Activated T-cell treated with anti-CD3 and anti-CD28 coated beads, Interleukin-2, amount 50 U/mL, for 4 hours (primary cell): ENCODE results near the gene NSMF. TPM values are rescaled to one million over a fixed set of nuclear protein-coding genes. Genes with fewer than 3 reads are reported as not detected.
A peak's percentile ranks its signal among the peaks of the same experiment; 100 is the strongest.

Experiments
- ATAC-seq, 2 donors: fragments of 200-7000 bp; cut with Tn5 transposase; one replicate each; pipeline ENCODE4 v1.10.0; 2021
- DNase-seq: peaks from one replicate; pipeline ENCODE4 v3.0.0-alpha.2; 2020
- H3K27me3 Mint-ChIP-seq: one replicate; pipeline ENCODE4 v1.8.0; 2021; ENCODE audit warnings: low read depth, mixed read lengths
- H3K36me3 Mint-ChIP-seq: one replicate; pipeline ENCODE4 v1.8.0; 2022; ENCODE audit warnings: mixed read lengths; ENCODE audit not compliant: insufficient read depth
- H3K4me1 Mint-ChIP-seq: one replicate; pipeline ENCODE4 v1.8.0; 2021; ENCODE audit warnings: low read depth, mixed read lengths
- H3K4me3 Mint-ChIP-seq: one replicate; pipeline ENCODE4 v1.8.0; 2021; ENCODE audit warnings: mild to moderate bottlenecking, moderate library complexity, mixed read lengths
- H3K9me3 Mint-ChIP-seq: one replicate; pipeline ENCODE4 v1.8.0; 2021; ENCODE audit warnings: mixed read lengths
- total RNA-seq, 3 donors: library from RNA; stranded (reverse); gene quantifications; one replicate each; pipeline ENCODE4 v1.2.1, GENCODE V29; 2021

The NSMF gene, protein sequence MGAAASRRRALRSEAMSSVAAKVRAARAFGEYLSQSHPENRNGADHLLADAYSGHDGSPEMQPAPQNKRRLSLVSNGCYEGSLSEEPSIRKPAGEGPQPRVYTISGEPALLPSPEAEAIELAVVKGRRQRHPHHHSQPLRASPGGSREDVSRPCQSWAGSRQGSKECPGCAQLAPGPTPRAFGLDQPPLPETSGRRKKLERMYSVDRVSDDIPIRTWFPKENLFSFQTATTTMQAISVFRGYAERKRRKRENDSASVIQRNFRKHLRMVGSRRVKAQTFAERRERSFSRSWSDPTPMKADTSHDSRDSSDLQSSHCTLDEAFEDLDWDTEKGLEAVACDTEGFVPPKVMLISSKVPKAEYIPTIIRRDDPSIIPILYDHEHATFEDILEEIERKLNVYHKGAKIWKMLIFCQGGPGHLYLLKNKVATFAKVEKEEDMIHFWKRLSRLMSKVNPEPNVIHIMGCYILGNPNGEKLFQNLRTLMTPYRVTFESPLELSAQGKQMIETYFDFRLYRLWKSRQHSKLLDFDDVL
- 10 to 100 TPM; 69.5 to 89.1 (median 87.7) TPM for total RNA-seq

DNA sequence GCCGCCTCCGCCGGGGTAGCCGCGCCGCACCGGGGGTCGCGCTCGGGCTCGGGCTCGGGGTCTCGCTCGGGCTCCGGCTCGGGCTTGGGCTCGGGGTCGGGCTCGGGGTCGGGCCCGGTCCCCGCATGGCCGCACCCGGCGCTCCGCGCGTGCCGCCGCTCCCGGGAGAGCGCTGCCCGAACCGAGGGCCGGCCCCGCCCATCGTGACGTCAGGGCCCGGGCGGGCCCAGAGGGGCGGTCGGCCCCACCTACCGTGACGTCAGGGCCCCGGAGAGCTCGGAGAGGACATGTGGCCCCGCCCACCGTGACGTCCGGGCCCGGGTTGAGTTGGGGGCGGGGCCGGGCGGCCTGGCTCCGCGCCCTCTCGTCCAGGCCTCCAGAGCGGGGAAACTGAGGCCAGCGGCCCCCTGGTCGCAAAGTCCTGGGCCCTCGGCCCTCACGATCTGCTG lies at the start of gene NSMF:
Gene NSMF, minus strand, starts transcription at position 183 of the 449 bp plus-strand sequence. CDS start 232 bp downstream, outside the sequence.
- no peaks in the 10 kb centered on the region for H3K9me3 Mint-ChIP-seq
- DNase-seq (peak; percentile 96), ATAC-seq (peak; percentile 82 to 85)

DNA sequence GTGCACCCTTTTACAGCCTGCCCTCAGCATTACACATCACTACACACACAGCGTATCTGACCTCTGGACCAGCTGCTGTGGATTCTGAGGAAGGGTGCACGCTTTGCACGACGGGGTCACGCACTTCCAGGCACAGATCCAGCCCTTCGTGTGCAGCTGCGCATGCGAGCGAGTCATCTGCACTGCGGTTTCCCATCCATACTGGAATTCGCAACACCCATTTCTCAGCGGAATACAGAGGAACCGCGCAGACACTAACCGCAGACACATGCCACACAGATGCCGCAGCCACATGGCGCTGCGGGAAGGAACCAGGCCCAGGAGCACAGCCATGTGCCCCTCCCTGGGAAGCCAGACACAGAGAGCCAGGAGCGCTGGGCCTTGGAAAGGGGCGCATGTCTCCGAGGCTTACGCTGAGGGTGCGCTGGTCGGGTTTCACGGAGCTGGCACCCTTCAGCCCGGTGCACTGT lies 47.6 kb upstream of the NSMF start:
- Mint-ChIP-seq H3K4me3 (no peak overlapping the region), H3K27me3 (no peaks in the 10 kb centered on the region), H3K9me3 (no peaks in the 10 kb centered on the region), H3K36me3 (no peaks in the 10 kb centered on the region), H3K4me1 (no peaks in the 10 kb centered on the region)
- DNase-seq: no peak
- ATAC-seq: no peak

More for the DNA sequence above, at the start of gene NSMF:
- peaks cover 3% of the 10 kb centered on the region for H3K36me3 Mint-ChIP-seq
- H3K4me1 Mint-ChIP-seq: peaks cover 50% of the 10 kb centered on the region
- H3K4me3 Mint-ChIP-seq: peak within 1 kb of the TSS; percentile 59
- H3K27me3 Mint-ChIP-seq: no peaks in the 10 kb centered on the region

DNA sequence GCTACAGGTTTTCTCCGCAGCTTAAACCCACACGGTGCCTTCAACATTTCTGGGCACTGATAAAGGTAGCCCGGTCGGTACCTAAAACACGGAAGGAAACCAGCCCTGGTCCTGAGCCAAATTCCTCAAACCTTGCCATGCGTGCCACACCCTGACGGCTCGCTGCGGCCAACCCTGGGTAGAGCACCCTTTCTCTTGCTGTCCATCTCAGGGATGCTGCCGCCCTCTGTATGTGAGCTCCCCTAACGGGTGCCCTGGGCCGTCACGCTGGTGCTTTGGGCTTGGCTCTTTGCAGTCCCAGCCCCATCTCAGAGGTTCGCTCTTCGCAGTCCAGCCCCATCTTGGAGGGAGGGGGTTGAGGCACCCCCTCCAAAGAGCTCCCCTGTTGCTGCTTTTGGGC lies 47.1 kb upstream of the NSMF start:
- no peak for DNase-seq
- ATAC-seq: no peak
- Mint-ChIP-seq H3K36me3 (no peaks in the 10 kb centered on the region), H3K27me3 (no peaks in the 10 kb centered on the region), H3K4me1 (no peaks in the 10 kb centered on the region), H3K9me3 (no peaks in the 10 kb centered on the region), H3K4me3 (no peak overlapping the region)

DNA sequence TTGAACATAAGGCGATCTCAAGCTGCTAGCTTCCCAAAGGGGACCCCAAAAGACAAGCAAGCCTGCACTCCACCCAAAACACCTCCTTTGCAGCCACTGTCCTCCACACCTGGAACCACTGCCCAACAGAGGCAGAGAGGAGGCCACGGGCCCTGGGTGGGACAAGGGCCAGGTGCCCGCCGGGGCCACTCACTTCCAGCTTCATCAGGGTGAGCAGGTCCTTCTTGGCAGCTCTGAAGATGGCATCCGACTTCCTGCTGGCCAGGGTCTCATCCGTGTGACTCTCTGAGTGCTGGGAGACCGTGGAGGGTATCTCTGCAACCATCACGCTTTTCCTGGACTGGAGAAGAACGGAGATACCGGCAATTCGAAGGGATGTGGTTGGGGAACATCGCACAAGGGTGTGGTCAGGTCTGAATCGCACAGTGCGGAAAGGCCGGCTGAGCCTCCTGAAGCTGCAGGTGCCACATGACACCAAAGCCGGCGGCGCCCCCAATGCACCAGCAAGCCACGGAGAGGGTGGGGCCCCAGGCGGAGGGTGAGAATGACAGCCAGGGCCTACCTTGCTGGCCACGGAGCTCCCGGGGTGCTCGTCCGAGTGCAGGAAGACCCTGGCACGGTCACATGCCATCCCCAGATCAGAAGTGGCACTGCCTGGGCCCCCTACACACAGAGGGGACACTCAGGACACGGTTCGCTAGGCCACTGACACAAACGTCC lies 46.4 kb upstream of the NSMF start:
- Mint-ChIP-seq H3K4me3 (no peak overlapping the region), H3K27me3 (no peaks in the 10 kb centered on the region), H3K4me1 (no peaks in the 10 kb centered on the region), H3K9me3 (no peaks in the 10 kb centered on the region), H3K36me3 (no peaks in the 10 kb centered on the region)
- no peak for ATAC-seq
- no peak for DNase-seq

DNA sequence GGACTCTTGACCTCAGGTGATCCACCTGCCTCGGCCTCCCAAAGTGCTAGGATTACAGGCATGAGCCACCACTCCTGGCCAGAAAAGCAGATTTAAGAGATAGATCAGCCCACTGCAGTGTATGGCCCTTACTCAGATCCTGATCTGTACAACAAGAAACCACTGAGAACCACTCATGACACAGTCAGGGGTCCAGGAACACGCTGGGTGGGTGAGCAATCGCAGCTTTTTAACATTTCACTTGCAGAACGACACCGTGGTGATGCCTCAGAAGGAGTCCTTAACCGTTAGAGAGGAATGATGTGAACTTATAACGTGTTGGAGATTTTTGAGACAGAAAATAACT lies 45.3 kb upstream of the NSMF start:
- Mint-ChIP-seq H3K36me3 (no peaks in the 10 kb centered on the region), H3K4me3 (no peak overlapping the region), H3K4me1 (no peaks in the 10 kb centered on the region), H3K27me3 (no peaks in the 10 kb centered on the region), H3K9me3 (no peaks in the 10 kb centered on the region)
- ATAC-seq: no peak
- DNase-seq: no peak

DNA sequence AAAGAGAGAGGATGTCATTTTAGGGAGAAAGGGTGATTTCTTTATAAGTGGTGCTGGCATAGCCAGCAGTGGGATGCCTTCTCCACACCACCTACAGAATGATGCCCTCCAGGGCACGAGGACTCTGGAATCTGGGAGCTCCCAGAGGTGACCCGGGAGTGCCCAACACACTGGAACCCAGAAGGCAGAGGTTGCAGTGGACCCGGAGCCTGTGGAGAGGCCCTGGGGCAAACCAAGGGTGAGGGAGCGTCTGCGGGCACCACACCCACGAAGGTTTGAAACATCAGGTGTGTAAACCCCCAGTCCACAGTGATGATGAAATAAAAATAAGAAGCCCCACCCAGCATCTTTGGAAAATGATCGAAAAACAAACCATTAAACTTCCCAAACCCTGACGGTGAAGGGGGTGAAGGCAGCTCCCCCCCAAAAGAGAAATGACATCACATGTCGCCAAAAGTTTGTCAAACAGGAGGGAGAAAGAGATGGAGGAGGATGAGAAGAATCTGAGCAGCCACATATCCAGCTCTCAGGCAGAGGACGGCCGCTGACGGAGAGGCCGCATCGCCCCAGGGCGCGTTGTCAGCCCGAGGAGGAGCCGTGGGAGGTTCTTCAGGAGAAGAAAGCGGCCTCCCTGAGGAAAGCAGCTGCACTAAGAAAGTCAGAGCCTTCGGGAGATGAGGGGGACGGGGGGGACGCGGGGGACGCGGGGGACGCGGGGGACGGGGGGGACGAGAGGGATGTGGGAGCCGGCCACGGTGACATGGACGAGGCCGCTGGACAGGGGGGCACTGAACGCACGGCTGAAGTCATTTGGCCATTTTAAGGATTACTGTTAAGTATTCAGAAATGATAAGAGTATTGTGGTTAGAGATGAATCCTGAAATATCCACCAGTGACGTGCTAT lies 43.1 kb upstream of the NSMF start:
- no peaks in the 10 kb centered on the region for H3K36me3 Mint-ChIP-seq
- no peaks in the 10 kb centered on the region for H3K4me1 Mint-ChIP-seq
- DNase-seq: no peak
- no peaks in the 10 kb centered on the region for H3K9me3 Mint-ChIP-seq
- H3K27me3 Mint-ChIP-seq: no peaks in the 10 kb centered on the region
- no peak overlapping the region for H3K4me3 Mint-ChIP-seq
- no peak for ATAC-seq

DNA sequence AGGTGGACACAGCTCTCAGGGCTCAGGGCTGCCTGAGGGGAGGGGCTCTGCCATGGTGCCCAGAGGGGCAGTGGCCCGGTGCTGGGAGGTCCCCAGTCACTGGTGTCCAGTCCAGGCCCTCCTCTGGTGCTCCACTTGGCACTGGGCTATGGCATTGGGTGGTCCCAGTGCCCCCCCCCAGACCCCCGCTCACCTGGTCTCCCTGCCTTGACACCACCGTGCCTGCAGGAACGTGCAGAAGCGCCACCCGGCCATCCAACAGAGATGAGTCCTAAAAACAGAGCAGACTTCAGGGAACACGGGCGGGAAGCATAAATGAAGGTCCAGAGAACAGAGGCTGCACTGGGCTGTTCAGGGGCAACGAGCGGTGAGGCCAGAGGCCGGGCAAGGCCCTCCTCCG lies 42.3 kb upstream of the NSMF start:
- Mint-ChIP-seq H3K9me3 (no peaks in the 10 kb centered on the region), H3K4me3 (no peak overlapping the region), H3K27me3 (no peaks in the 10 kb centered on the region), H3K36me3 (no peaks in the 10 kb centered on the region), H3K4me1 (no peaks in the 10 kb centered on the region)
- no peak for DNase-seq
- no peak for ATAC-seq

DNA sequence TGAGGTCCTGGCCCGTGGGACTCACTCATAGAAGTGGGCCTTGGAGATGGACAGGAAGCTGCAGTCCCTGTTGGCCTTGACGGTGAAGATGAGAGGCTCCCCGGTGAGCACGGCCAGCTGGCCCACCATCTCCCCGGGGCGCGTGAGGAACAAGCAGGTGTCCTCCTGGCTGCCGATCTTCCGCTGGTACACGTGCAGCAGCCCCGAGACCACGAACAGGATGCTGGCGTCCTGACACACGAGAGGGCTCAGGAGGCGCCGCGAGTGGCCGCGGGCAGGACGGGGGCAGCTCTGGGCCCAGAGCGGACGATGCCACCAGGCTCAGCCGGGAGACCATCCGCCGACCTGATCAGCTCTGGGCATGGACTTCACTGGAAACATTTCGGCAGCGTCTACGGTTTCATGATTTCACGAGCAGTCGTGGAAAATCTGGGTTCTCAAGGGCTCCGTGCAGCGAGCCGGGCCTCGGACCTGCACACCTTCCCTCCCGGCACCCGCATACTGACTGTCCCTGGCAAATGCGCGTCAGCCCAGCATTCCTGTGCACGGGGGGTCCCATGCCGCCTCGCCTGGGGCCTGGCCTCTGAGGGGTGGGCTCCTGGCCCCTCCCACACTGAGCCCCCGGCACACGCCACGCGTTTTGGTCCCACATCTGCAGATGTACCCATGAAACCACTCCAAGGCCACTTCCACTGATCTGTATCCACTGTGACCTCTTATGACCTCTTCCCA lies 41.7 kb upstream of the NSMF start:
- H3K27me3 Mint-ChIP-seq: no peaks in the 10 kb centered on the region
- no peaks in the 10 kb centered on the region for H3K36me3 Mint-ChIP-seq
- no peaks in the 10 kb centered on the region for H3K4me1 Mint-ChIP-seq
- ATAC-seq: no peak
- DNase-seq: no peak
- no peaks in the 10 kb centered on the region for H3K9me3 Mint-ChIP-seq
- H3K4me3 Mint-ChIP-seq: no peak overlapping the region

DNA sequence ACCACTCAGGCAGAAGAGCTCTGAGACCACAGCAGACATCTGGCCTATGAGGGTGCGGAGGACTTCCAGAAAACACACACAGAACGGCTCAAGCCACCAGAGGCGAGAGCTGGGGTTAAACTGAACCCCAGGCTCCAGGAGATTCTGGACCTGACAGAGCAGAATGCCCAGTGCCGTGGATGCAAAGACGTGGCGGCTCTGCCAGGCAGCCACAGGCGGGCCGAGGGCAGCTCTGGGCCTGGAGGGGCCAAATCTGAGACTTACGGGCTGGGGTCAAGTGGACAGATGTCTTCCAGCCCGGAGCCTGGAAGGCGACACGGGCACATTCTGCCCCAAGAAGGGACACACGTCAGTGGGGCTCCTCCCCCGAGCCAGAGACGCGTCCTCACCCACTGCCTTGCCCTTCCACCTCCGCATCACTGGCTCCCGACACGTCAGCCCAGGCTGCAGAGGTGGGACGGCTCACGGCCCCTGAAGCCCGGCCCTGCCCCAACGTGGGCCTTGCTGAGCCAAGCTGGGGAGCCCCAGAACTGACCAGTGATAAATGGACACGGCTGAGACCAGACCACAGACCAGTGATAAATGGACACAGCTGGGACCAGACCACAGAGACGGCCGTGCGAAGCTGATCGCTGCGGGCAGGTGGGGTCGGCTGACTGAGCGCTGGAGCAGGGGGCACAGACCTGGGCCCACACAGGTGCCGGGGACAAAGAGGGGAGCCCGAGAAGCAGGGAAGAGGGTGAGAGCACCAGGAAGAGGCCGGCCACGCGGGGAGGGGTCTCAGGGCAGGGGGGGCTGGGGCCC lies 40.9 kb upstream of the NSMF start:
- H3K9me3 Mint-ChIP-seq: no peaks in the 10 kb centered on the region
- no peaks in the 10 kb centered on the region for H3K27me3 Mint-ChIP-seq
- no peak overlapping the region for H3K4me3 Mint-ChIP-seq
- no peaks in the 10 kb centered on the region for H3K4me1 Mint-ChIP-seq
- DNase-seq: no peak
- ATAC-seq: no peak
- no peaks in the 10 kb centered on the region for H3K36me3 Mint-ChIP-seq

DNA sequence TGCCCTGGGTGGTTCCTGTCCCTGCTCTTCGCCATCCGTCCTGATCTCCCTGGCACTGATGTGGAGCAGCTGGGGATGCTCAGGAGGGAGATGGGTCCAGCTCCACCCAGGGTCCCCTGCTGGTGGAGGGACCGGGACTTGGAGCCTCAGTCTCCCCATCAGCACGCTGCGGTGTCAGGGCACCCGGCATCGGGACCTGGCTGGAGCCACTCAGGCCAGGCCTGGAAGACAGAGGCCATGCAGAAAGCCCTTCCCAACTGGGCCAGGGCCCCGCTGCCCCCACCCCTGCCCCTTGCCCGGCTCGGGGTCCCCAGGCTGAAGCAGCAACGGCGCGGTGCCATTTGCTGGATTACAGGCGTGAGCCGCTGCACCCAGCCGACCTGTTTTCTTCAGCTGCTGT lies 40.3 kb upstream of the NSMF start:
- DNase-seq (no peak), ATAC-seq (no peak)
- Mint-ChIP-seq H3K27me3 (no peaks in the 10 kb centered on the region), H3K4me3 (no peak overlapping the region), H3K4me1 (peaks cover under 1% of the 10 kb centered on the region), H3K36me3 (no peaks in the 10 kb centered on the region), H3K9me3 (no peaks in the 10 kb centered on the region)

DNA sequence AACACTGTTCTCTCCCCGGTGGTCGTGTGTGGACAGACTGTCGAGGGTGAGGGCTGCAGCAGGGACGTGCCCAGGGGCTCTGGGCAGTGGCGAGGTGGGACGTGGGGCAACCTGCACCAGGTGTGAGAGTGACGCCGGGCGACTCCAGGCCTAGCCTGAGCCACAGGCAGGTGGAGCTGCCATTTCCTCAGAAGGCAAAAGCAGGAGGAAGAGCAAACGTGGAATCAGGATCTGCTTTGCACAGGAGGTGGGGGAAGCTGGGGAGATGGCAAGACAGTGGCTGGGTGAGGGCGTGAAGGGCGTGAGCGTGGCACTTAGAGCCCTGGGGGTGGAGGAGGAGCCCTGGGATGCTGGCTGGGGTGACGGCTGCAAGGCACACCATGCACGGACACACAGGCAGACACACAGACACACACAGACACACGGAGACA lies 39.6 kb upstream of the NSMF start:
- Mint-ChIP-seq H3K36me3 (no peaks in the 10 kb centered on the region), H3K27me3 (no peaks in the 10 kb centered on the region), H3K9me3 (no peaks in the 10 kb centered on the region), H3K4me3 (no peak overlapping the region), H3K4me1 (peaks cover 5% of the 10 kb centered on the region)
- ATAC-seq (no peak), DNase-seq (no peak)

DNA sequence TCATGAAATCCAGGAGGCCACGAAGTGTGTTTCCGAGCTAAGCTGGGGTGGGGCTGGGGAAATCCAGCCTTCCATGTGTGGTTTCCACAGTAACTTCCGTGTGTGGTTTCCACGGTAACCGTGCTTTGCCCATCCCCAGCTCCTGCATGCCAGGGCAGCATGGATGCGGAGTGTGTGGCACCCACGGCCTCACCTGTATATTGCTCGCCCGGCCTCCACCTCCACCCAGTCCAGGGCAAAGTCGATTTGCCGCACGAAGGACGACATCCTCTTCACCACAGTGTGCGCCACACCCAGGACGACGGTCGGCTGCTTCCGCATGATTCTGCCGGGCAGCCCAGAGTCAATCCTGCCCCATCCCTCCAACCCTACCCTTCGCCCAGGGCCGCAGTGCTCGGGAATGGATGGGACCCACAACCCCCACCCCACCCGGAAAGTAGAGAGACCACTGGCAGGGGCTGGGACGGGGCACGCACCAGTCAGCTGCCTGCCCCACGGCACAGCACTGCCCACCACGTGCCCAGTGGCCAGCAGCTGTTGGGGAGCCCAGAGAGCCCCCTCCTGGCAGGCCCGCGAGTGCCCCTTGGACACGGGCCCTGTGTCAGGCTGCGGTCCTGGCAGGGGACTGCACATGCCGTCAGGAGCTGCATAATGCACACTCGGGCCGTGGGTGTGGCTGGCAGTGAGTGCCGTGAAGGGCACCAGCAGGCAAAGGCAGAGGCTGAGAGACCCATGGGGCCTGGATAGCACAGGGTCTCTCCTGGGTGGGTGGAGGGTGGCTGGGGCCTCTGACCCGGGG lies 39.0 kb upstream of the NSMF start:
- H3K36me3 Mint-ChIP-seq: no peaks in the 10 kb centered on the region
- H3K4me1 Mint-ChIP-seq: peaks cover 5% of the 10 kb centered on the region
- no peaks in the 10 kb centered on the region for H3K27me3 Mint-ChIP-seq
- H3K4me3 Mint-ChIP-seq: no peak overlapping the region
- DNase-seq: no peak
- no peak for ATAC-seq
- no peaks in the 10 kb centered on the region for H3K9me3 Mint-ChIP-seq
